Gastroesophageal sphincter (tissue), 4 donors: ENCODE results near the gene ITPRID2. TPM values are rescaled to one million over a fixed set of nuclear protein-coding genes. Genes with fewer than 3 reads are reported as not detected.

Experiments used
- ATAC-seq: fragments of 150-250 bp; one replicate; pipeline ENCODE4 v1.9.1; 2016; ENCODE audit warnings: mild to moderate bottlenecking, moderate library complexity
- H3K27ac ChIP-seq, 4 donors: fragments of 200-600 bp; sonication (generic) in 3 of 4; 1 replicate in 3 of 4; 2 replicates in 1 of 4; pipeline ENCODE4 v1.5.1; 2016 to 2019
- H3K27me3 ChIP-seq: fragments of 200-600 bp; sonication (generic); one replicate; pipeline ENCODE4 v1.5.1; 2019
- H3K36me3 ChIP-seq, 2 donors: fragments of 200-600 bp; sonication (generic); one replicate each; pipeline ENCODE4 v1.5.1; 2019; ENCODE audit warnings: control low read depth in 1 of 2
- H3K4me1 ChIP-seq, 3 donors: fragments of 200-600 bp; sonication (generic); 1 replicate in 2 of 3; 2 replicates in 1 of 3; pipeline ENCODE4 v1.5.1; 2016 to 2019; ENCODE audit warnings: control low read depth in 2 of 3
- H3K4me3 ChIP-seq, 2 donors: fragments of 200-600 bp; sonication (generic); one replicate each; pipeline ENCODE4 v1.5.1; 2019; ENCODE audit warnings: mild to moderate bottlenecking in 1 of 2, moderate library complexity in 1 of 2
- H3K9me3 ChIP-seq, 3 donors: fragments of 200-600 bp; sonication (generic); one replicate each; pipeline ENCODE4 v1.5.1; 2017 to 2019; ENCODE audit warnings: control low read depth in 2 of 3
- EP300 ChIP-seq: sonication (generic); formaldehyde crosslinking; IDR thresholded peaks from one replicate; pipeline ENCODE4 v1.6.1; 2017; ENCODE audit warnings: antibody characterized with exemption, mild to moderate bottlenecking
- POLR2A ChIP-seq, 2 donors: fragments of 450-650 bp; IDR thresholded peaks; one replicate each; pipeline ENCODE4 v1.6.1; 2017; ENCODE audit warnings: antibody characterized with exemption in 2 of 2, mild to moderate bottlenecking in 2 of 2, moderate library complexity in 1 of 2
- POLR2AphosphoS5 ChIP-seq: sonication (generic); formaldehyde crosslinking; IDR thresholded peaks from one replicate; pipeline ENCODE4 v1.6.1; 2017; ENCODE audit warnings: antibody characterized with exemption
- WGBS, 2 donors: methylation state at CpG; one replicate each; pipeline ENCODE4 v1.1.5; 2018; ENCODE audit warnings: low coverage in 1 of 2; 5-methylcytosine and 5-hydroxymethylcytosine counted together
- total RNA-seq, 4 donors: library from RNA; depleted of rRNA; stranded (reverse); fragments of >200 nt; gene quantifications; one replicate each; pipeline ENCODE4 v1.1.0, GENCODE V29; 2016
- TF ChIP-seq, protein P1 (sequence below), 4 experiments: fragments of 200-600 bp in 2 of 4; fragments of 450-650 bp in 2 of 4; sonication (generic) in 1 of 4; IDR thresholded peaks; one replicate each; pipeline ENCODE4 v1.5.1; 2017 to 2019; ENCODE audit warnings: antibody characterized with exemption in 4 of 4, mild to moderate bottlenecking in 2 of 4, moderate library complexity in 2 of 4

ITPRID2 gene
- total RNA-seq, 4 donors from 2014 or later, result 106 to 127 (median 116) TPM

DNA sequence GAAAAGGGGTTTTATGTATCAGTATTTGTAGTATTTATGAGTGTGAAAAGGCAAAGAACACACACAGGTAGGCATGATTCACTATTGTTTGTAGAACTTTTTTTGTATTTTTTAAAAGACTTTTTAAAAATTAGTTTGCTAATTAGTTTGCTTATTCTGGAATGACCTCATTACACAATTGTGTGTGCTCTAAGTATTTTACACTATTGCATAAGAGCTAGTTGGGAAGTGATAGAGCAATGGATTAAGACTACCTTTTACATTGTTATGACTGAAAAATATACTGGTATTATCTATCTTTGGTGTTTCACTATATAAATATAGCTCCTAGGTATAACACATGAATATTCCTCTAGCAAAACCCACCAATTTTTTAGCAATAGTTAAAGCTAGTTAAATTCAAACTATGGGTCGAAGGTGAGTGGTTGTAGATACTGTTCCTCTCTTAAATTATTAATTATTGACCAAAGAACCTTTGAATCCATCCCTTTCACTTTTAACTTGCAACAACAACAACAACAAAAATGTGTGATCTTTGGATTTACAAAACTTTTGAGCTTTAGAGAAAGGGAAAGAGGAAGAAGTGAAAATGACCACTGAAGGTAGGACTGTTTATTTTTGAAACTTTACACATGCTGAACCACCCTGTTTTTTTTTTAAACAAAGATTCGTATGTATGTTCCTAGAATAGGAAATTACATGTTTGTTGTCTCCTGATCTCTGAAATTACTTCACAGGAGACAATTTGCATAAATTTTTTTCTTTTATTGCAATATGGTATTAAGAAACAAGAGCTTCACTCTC is 18.7 kb downstream of the ITPRID2 start:
- no peaks in the 10 kb centered on the region for H3K9me3 ChIP-seq
- no peak for TF ChIP-seq POLR2AphosphoS5
- TF ChIP-seq EP300, result no peak
- TF ChIP-seq, protein P1, sequence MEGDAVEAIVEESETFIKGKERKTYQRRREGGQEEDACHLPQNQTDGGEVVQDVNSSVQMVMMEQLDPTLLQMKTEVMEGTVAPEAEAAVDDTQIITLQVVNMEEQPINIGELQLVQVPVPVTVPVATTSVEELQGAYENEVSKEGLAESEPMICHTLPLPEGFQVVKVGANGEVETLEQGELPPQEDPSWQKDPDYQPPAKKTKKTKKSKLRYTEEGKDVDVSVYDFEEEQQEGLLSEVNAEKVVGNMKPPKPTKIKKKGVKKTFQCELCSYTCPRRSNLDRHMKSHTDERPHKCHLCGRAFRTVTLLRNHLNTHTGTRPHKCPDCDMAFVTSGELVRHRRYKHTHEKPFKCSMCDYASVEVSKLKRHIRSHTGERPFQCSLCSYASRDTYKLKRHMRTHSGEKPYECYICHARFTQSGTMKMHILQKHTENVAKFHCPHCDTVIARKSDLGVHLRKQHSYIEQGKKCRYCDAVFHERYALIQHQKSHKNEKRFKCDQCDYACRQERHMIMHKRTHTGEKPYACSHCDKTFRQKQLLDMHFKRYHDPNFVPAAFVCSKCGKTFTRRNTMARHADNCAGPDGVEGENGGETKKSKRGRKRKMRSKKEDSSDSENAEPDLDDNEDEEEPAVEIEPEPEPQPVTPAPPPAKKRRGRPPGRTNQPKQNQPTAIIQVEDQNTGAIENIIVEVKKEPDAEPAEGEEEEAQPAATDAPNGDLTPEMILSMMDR (IDR thresholded peaks at IDR 0.05), result no peak
- TF ChIP-seq POLR2A (IDR thresholded peaks at IDR 0.05), result no peak
- peaks cover 4 to 57% of the 10 kb centered on the region in 2 donors for H3K36me3 ChIP-seq
- no peak for ATAC-seq
- no peak overlapping the region for H3K4me3 ChIP-seq
- no peaks in the 10 kb centered on the region for H3K27me3 ChIP-seq
- WGBS, 2 donors, result 50 to 58% methylated on average over 2 of the region's 2 CpGs
- H3K27ac ChIP-seq, result no peak overlapping the region
- peaks cover 0 to 61% (median 3%) of the 10 kb centered on the region in 3 donors for H3K4me1 ChIP-seq

DNA sequence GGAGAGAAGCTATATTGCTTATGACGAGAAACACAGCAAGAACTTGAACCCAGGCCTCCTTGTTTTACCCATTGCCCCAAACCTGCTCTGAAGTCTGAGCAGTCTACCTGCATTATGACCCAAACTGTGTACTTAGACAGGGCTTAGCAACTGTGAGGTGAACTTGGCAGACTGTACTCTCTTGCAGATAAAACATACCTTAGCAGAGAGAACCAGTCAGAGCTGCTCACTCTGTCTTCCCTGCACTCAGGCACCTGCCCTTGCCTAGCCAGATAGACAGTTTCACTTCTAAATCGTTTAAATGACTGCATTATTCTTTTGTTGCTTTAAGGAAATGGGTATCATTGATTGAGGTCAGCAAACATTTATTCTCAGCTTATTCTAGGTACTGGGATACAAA is 20.3 kb downstream of the ITPRID2 start:
- H3K36me3 ChIP-seq, result peaks cover 4 to 61% of the 10 kb centered on the region in 2 donors
- H3K27ac ChIP-seq, result no peak overlapping the region
- 50 to 100% methylated on average over 1 to 2 of the region's 2 CpGs for WGBS, 2 donors
- peaks cover 0 to 57% (median 3%) of the 10 kb centered on the region in 3 donors for H3K4me1 ChIP-seq
- no peak for ATAC-seq
- TF ChIP-seq EP300 (no peak), POLR2AphosphoS5 (no peak), POLR2A (IDR thresholded peaks at IDR 0.05) (no peak)
- TF ChIP-seq, protein P1 (IDR thresholded peaks at IDR 0.05), result no peak
- H3K27me3 ChIP-seq, result no peaks in the 10 kb centered on the region
- no peak overlapping the region for H3K4me3 ChIP-seq
- no peaks in the 10 kb centered on the region for H3K9me3 ChIP-seq

DNA sequence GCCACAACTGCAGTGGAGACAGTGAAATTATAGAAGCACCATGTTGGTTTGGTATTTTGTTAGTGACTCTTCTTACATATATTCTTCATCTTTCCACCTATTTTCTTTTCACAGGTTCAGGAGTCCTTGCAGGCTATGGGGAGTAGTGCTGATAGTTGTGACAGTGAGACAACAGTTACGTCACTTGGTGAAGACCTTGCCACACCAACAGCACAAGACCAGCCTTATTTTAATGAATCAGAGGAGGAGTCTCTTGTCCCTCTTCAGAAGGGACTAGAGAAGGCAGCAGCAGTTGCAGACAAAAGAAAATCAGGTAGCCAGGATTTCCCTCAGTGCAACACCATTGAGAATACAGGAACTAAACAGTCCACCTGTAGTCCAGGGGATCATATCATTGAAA is 23.6 kb downstream of the ITPRID2 start:
- H3K27ac ChIP-seq, result no peak overlapping the region
- H3K4me1 ChIP-seq, result peaks cover 0 to 35% (median 0%) of the 10 kb centered on the region in 3 donors
- no peak overlapping the region for H3K4me3 ChIP-seq
- peaks cover 4 to 93% of the 10 kb centered on the region in 2 donors for H3K36me3 ChIP-seq
- no peak for TF ChIP-seq EP300
- TF ChIP-seq POLR2AphosphoS5, result no peak
- TF ChIP-seq, protein P1 (IDR thresholded peaks at IDR 0.05), result no peak
- no peak for TF ChIP-seq POLR2A (IDR thresholded peaks at IDR 0.05)
- WGBS, 2 donors, result 100% methylated on average over 1 of the region's 1 CpG; no CpG with 5 or more reads in 1 of the 2 donors
- no peaks in the 10 kb centered on the region for H3K27me3 ChIP-seq
- no peak for ATAC-seq
- no peaks in the 10 kb centered on the region for H3K9me3 ChIP-seq

DNA sequence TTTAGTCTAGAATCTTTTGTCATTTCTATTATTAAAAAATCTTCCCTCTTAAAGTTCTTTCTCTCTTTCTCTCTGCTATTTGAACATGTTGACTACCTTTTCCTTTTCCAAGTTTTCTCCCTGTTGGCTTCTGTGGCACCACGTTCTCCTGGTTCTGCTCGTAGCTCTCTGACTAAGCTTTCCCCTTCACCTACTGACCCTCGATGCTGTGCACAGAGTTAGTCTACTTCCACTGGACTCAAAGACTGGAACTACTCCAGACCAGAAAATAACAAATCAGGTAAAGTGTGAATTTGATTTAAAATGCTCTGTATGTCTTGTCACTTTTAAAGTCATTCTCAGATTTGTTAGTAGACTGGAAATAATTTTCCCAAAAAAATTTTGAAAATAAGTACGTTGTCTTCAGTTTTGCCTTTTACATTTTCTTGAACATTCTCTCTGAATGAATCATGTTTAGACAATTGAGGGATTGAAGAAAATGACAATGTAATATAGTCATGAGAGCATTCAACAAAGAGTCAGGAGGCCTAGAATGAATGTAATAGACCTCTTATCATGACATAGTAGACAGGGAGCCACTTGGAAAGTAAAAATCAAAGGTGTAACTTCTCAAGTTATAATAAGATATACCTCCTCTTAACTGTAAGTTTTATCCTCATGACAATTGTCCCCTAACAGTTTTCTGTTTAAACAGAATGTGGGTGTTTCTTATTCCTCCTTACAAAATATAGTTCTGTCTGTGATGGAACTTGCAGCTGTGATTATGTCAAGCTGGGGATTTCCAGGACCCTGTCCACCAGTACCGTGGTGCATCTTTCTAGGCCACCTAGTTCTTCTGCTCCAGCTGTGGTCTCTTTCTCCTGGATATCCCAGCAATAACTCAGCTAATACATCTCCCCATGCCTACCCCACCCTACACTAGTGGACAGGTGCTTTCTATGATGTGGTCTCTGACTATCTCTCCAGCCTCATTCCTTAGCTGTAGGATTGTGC is 25.5 kb downstream of the ITPRID2 start:
- 60 to 61% methylated on average over 4 to 5 of the region's 5 CpGs for WGBS, 2 donors
- no peak for ATAC-seq
- Histone ChIP-seq H3K27ac (no peak overlapping the region), H3K27me3 (no peaks in the 10 kb centered on the region), H3K9me3 (no peaks in the 10 kb centered on the region), H3K4me3 (no peak overlapping the region), H3K36me3 (peaks cover 4 to 95% of the 10 kb centered on the region in 2 donors), H3K4me1 (peaks cover 0 to 17% (median 0%) of the 10 kb centered on the region in 3 donors)
- TF ChIP-seq POLR2A (IDR thresholded peaks at IDR 0.05) (no peak), POLR2AphosphoS5 (no peak), EP300 (no peak)
- TF ChIP-seq, protein P1 (IDR thresholded peaks at IDR 0.05), result no peak
